Stimulated activated CD4-positive, alpha-beta T cell treated with anti-CD3 and anti-CD28 coated beads, Interleukin-1b, Interleukin-23, amount 100 ng/mL, for 4 hours (primary cell): ENCODE results near the gene SLFN12L.
A peak's percentile ranks its signal among the peaks of the same experiment; 100 is the strongest.

Source experiments
- DNase-seq, 2 donors: peaks; one replicate each; pipeline ENCODE4 v3.0.0-alpha.2; 2020; ENCODE audit warnings: low read depth in 2 of 2

Gene SLFN12L

GRCh38 chr17:35432176-35433074 is 105.1 kb downstream of the SLFN12L start, which contains the start of gene SLFN12:
Gene SLFN12 (minus strand): TSS chr17:35432500. CDS start chr17:35423028, 9,472 bp downstream.
- peak in 1 of 2 donors; percentile 29 for DNase-seq

DNA sequence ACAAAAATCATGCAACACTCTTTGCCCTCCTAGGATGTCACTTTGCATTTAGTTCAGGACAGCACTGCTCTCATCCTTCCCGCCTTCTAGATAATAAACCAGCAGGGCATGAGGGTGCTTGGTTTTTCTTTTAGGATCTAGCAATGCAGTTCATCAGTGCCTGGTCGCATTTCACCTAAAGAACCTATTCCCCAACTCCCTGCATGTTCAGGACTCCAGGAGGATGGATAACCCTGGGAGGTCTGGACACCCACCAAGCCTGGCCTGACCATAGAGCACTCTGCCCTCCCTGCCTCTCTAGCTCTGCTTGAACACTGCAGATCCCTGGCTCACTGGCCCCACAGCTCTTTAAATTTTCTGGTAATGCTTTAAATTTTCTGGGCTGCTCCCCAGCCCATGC is 107.8 kb downstream of the SLFN12L start:
- no peak for DNase-seq

DNA sequence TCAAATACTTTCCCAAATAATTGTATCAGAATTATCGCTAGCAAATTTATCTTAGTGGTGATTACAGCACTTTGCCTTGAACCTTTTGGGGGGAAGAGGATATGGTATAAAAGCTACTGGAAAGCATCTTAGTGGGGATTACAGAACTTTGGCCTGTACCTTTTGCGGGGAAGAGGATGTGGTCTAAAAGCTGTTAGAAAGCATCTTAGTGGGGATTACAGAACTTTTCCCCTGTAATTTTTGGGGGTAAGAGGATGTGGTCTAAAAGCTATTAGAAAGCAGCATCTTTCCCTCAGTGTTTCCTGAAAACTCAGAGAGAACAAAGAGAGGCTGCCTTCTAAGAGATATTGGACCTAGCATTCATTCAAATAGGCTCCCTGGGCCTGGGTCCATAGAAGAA is 109.2 kb downstream of the SLFN12L start:
- no peak for DNase-seq

DNA sequence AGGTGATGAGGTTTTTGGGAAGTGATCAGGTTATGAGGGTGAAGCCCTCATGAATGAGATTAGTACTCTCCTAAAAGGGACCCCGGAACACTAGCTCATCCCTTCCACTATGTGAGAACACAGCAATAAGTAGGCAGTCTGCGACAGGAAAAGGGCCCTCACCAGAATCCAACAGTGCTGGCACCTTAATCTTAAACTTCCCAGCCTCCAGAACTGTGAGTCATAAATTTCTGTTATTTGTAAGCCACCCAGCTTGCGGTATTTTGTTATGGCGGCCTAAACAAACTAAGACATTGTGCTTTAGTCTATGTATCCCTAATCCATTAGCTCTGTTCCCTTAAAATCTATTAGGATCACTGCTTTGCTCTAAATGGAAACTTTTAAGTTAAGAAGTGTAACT is 113.7 kb downstream of the SLFN12L start:
- DNase-seq: no peak
